AG09319 (cell line): Measurements from ENCODE around the gene CD6.

Source experiments
- DNase-seq: peaks from one replicate; pipeline ENCODE4 v3.0.0-alpha.2; 2010; ENCODE audit warnings: low read depth; ENCODE audit errors: extremely low read depth
- TF ChIP-seq, protein P1 (sequence below): IDR thresholded peaks from 2 replicates; pipeline ENCODE4 v1.5.1; 2011; ENCODE audit warnings: low read depth, mild to moderate bottlenecking, inconsistent platforms, low read length, moderate library complexity

The CD6 gene

GRCh38 chr11:61041755-61042518 is 70.5 kb downstream of the CD6 start:
- DNase-seq: no peak
- TF ChIP-seq, protein P1, sequence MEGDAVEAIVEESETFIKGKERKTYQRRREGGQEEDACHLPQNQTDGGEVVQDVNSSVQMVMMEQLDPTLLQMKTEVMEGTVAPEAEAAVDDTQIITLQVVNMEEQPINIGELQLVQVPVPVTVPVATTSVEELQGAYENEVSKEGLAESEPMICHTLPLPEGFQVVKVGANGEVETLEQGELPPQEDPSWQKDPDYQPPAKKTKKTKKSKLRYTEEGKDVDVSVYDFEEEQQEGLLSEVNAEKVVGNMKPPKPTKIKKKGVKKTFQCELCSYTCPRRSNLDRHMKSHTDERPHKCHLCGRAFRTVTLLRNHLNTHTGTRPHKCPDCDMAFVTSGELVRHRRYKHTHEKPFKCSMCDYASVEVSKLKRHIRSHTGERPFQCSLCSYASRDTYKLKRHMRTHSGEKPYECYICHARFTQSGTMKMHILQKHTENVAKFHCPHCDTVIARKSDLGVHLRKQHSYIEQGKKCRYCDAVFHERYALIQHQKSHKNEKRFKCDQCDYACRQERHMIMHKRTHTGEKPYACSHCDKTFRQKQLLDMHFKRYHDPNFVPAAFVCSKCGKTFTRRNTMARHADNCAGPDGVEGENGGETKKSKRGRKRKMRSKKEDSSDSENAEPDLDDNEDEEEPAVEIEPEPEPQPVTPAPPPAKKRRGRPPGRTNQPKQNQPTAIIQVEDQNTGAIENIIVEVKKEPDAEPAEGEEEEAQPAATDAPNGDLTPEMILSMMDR: no peak

DNA sequence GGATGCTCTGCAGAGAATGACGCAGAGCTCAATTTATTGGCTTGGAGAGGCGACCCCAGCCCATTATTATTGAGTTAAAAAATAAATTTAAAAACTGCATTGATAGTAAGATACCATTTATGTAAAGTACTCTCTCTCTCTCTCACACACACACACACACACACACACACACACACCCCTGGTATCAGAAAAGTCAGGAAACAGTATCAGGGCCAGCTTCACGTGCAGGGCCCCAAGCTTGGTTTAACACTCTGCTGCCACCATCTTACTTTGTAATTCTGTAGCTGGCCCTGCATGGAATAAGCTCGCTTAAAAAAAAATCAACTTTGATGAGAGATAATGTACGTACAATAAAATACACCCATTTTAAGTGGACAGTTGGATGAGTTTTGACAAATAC is 71.1 kb downstream of the CD6 start:
- DNase-seq: no peak
- TF ChIP-seq, protein P1: no peak

DNA sequence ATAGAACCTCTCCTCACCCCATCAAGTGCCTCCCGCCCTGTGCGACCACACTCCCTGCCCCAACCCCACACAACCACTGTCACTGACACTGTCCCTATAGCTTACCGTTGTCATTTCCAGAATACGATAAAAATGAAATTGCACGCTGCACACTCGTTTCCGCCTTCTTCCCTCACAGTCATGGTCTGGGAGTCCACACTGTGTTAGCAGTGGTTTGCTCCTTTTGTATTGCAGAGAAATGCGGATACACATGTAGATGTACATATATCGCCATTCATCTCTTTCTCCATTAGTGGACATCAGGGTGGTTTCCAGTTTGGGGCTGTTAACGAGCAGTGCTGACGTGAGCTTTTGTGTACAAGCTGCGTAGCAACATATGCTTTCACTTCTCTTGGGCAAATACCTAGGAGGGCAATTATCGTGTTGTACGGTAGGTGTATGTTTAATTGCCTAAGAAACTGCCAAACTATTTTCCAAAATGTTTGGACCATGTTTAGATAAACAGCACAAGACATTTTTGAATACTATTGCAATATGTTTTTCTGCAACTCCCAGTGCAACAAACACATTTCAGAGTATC is 71.6 kb downstream of the CD6 start:
- no peak for DNase-seq
- TF ChIP-seq, protein P1: no peak

- DNase-seq: no peak
- TF ChIP-seq, protein P1: no peak
Measured at GRCh38 chr11:61045271-61045670, 73.8 kb downstream of the CD6 start.

GRCh38 chr11:61046833-61047232 is 75.4 kb downstream of the CD6 start:
- no peak for DNase-seq

GRCh38 chr11:61048368-61049062 is 77.0 kb downstream of the CD6 start:
- no peak for DNase-seq
- TF ChIP-seq, protein P1: no peak

More at GRCh38 chr11:61046833-61047232, 75.4 kb downstream of the CD6 start:
- TF ChIP-seq, protein P1: no peak

GRCh38 chr11:61049063-61049377 is 77.5 kb downstream of the CD6 start:
- TF ChIP-seq, protein P1: no peak
- no peak for DNase-seq
